Central memory CD4-positive, alpha-beta T cell (primary cell): Measurements from ENCODE around the gene PTPN9.
"Not testable (repeated sequence)": the region's sequence is repeated elsewhere in the genome, so short reads cannot be mapped to it uniquely, and the experiment has no call there.

ENCODE experiments used
- DNase-seq: peaks from one replicate; pipeline ENCODE4 v3.0.0; 2022

PTPN9 gene

DNA sequence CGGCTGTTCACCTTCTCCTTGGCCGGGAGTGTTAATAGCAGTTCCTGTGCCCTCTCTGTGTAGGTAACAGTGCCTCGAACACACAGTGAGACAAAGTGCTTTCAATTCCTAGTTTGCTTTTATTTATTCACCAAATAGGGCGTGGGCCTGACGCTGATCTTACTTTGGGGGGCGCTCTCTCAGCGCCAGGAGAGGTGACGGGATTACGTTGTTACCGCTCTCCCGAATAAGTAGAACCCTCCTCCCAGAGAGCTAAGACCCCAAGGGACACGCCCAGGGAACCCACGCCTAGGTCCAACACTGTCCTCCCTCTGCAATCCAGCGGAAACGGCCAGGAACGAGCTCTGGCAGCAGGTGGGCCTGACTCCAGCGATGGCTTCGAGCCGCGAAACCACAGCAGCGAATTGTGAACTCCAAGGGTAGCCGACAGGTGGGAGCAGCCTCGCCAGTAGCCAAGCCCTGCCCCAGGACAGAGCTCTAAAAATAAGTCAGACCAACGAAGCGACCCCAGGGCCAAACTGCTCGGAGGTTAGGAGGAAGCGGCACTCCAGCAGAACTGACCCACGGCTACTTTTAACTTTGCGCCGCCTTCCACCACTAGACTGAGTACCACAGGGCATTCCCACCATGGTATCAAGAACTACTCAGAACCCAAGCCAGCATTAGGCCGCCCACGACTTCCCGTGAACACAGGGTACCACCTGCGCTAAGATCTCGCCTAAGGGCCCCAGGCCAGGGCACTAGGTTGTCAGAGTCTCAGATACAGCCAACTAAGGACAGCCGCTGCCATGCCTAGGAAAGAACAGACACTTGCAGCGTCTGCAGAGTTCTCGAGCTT lies 126.0 kb downstream of the PTPN9 start:
- peak; percentile 25 for DNase-seq

DNA sequence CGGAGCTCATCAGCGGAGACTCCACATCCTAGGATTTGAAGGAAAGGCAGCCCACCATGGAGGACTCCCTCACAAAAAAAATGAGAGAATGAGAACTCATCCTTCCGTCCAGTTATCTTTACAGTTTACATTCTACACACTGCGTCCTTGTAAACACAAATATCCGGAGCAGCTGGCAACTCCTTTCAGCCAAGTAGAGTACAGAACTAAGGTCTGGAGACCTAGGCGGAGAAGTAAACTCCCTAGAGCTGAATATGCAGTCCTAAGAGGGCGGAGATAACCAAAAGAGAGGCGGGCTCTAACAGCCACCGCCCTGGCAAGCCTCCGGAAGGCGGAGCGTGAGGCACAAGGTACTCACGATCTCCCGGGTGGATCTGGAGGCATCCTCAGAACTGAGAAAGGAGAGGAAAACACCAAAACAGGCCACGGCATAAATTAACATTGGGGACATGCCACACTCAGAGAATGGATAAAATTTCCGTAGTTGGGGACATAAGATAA lies 126.7 kb downstream of the PTPN9 start:
- peak; percentile 78 for DNase-seq

DNA sequence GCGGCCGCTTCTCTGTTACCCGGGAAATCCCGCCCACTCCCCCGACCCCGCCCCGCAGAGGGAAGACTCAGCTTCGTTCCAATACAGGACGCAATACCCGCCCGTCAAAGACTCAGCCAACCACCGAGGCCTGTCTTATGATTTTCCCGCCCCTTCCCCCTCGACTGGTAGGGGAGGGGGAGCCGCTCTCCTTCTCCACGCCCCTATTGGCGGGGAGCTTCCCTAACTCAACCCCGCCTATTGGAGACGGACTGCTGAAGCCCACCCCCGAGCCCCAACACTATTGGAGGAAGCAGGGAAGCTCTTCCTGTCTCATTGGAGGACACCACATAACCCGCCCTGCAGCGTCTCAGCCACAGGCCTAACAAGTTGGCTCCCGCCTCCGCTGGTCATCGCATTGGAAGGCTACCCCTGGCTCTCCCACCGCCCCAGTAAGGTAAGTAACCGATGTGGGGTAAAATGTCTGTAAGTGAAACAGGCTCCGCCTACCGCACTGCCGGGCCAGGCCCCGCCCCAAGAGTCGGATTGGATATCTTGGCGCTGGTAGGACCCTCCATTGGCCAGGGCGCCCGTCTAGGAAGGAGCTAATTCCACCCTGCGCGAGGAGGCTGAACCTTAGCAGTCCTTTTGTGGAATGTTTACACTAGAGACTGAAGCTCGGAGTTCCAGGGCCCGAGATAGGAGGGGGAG lies 127.3 kb downstream of the PTPN9 start, which contains the start of gene SIN3A:
SIN3A (minus strand) TSS at position 17 of the 690 bp plus-strand sequence. CDS start 21,315 bp downstream, outside the sequence.
- peak; percentile 99 for DNase-seq

DNA sequence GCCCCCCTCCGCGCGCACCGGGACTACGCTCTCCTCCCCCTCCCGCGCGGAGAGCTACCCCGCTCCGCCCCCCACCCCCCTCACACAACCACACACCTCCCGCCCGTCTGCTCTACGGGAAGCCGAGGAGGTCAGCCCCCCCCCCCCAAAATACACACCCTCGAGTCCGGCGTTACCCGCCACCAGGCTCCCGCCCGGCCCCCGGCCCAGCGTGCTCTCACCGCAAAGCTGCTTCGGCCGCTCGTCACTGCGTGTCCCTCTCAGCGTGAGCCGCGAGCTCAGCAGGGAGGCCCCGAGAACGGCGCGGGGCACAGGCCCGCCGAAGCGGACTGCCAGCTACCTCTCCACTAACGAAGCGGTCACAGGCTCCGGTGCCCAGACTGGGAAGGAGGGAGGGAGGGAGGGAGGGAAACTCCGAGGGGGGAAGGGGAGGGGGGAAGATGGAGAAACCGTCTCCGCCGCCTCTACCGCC lies 127.9 kb downstream of the PTPN9 start:
- no peak for DNase-seq

DNA sequence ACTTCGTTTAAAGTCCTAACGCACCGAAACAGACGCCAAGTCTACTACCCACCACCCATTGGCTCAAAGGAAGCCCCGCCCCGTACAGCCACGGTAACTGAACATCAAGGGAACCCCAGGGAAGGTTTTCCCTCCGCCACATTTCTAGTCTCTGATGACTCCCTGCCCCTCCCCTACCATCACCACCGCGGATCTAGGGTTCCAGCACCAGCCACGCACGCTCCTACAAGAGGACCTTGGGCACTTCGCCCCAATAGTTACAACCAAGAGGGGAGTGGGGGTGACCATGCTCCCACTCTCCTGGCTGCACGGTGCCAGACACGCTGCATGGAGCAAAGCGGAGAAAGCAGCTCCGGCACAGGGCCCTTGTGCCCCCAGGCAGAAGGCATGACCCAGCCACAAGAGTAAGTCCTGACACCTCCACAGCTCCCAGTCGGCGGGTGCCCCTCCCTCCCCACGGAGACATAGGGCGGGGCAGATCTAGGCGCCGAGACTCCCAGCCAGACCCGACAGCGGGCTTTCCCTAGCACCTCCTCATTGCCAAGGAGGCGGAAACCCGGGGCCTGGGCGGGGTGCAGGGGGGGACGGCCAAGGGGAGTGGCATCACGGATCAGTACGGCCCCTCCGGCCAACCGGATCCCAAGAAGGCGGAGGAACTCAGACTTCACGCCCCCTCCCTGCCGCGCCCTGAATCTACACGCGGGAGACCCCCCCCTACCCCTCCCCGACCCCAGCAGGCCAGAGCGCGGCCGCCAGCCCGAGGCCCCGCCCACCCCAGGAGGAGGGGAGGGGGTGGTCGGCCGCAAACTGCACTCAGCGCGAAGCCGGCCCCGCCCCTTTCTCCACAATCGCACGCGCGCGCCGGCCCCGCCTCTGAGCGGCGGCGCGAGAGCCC lies 128.6 kb downstream of the PTPN9 start:
- DNase-seq: peak; percentile 93

DNA sequence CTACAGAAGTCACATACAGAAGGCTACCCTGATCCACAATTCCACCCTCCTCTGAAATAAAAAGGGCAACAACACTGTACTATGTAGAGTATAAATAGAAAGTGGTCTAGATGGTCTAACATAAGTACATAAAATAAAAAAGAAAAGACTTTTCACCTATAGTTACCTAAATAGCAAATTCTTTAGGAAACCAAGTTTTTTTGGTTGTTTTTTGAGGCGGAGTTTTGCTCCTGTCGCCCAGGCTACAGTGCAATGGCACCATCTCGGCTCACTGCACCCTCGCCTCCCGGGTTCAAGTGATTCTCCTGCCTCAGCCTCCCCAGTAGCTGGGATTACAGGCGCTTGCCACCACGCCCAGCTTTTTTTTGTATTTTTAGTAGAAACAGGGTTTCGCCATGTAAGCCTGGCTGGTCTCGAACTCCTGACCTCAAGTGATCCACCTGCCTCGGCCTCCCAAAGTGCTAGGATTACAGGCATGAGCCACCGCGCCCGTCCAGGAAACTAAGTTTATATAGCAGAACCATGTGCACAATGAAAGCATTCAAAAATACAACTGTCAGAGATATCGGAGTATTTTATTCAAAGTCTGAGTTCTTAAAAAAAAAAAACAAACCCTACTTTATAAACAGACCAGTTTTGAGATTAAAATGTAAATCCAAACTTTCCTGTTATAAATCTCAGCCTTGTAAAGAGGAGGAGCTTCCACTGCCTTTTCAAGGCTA lies 129.4 kb downstream of the PTPN9 start:
- DNase-seq: no peak

DNA sequence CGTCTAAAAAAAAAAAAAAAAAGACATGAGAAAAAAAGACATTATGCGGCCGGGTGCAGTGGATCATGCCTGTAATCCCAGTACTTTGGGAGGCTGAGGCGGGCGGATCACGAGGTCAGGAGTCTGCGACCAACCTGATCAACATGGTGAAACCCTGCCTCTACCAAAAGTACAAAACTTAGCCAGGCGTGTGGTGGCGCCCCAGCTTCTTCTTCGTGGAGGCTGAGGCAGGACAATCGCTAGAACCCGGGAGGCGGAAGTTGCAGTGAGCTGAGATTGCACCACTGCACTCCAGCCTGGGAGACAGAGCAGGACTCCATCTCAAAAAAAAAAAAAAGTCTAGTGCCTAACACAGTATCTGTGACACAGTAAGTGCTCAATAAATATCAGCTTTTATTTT lies 130.9 kb downstream of the PTPN9 start:
- not testable (repeated sequence) for DNase-seq

DNA sequence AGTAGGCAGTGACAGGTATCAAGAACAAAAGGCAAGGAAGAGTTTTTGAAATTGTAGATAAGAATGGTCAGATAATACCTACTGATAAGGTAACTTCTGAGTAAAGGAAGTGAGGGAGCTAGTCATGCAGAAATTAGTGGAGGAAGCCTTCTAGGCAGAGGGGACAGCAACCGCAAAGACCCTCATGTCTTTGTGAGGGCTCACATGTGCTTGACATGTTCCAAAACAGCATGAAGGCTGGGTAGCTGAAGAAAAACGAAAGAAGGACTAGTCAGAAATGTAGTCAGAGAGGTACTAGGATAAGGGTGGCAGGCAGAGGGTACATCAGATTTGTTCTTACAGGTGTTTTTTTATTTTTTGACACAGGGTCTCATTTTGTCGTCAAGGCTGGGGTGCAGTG lies 133.0 kb downstream of the PTPN9 start:
- DNase-seq: peak; percentile 9

DNA sequence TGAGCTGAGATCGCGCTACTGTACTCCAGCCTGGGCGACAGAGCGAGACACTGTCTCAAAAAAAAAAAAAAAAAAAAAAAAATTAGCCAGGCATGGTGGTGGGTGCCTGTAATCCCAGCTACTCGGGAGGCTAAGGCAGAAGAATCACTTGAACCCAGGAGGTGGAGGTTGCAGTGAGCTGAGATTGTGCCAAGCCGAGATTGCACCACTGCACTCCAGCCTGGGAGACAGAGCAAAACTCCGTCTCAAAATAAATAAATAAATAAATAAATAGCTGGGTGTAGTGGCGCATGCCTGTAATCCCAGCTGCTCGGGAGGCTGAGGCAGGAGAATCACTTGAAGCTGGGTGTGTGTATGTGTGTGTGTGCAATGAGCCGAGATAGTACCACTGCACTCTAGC lies 133.8 kb downstream of the PTPN9 start:
- DNase-seq: not testable (repeated sequence)

DNA sequence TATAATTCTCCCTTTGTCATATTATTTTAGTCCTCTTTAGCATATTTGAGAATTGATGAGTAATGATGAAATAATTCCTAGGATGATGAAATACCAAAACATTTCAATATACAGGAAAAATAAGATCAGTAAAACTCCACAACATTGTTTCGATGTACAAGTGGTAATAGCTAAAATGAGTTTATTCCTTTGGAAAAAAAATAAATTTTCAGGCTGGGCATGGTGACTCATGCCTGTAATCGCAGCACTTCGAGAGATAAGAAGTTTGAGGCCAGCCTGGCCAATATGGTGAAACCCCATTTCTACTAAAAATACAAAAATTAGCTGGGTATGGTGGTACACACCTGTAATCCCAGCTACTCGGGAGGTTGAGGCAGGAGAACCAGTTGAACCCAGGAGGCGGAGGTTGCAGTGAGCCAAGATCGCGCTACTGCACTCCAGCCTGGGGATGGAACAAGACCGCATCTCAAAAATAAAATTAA lies 135.1 kb downstream of the PTPN9 start:
- DNase-seq: not testable (repeated sequence)

DNA sequence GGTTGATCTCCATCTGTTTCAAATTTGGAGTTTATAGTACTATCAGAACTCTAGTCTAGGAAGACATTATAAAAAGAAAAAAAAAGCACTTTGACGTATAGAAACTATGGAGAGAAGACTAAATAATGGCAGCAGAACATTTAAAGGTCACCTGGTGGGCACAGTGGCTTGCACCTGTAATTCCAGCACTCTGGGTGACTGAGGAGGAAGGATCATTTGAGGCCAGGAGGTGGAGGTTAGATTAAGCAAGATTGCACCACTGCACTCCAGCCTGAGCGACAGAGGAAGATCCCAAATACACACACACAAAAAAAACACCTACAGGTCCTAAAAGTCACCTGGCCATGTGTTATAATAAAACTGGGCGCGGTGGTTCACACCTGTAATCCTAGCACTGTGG lies 141.4 kb downstream of the PTPN9 start:
- no peak for DNase-seq

DNA sequence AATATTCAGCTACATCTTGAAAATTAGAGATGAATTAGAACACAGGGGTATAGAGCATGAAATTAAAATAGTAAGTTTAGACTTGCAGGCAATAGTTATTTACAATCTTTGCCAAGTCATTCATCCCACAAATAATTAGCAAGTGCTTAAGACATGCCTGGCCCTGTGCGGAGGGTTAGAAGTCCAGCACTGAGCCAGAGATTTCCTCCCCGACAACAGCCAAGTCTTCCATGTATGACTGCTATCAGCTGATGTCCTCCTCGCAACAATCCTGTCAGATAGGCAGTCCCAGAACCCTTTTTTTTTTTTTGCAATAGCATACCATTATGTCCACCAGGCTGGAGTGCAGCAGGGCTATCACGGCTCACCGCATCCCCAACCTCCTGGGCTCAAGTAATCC lies 142.2 kb downstream of the PTPN9 start:
- DNase-seq: no peak

DNA sequence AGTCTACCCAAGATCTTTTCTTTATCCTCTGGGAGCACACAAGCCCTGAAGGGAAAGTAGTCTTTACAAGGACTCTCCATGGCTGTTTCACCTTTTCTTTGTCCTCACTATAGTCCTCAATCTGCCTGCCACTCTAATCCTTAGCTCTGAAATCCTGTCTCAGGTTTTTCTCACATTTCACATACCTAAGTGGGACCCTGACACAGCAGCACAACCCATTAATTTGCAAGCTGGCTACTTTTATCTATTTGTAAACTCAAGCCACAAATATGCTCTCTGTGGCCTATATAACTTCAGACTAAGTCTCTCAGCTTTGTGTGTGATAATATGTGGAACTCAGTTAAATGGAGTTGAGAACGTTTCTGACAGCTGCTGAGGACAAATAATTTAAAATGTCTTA lies 147.4 kb downstream of the PTPN9 start:
- DNase-seq: no peak

DNA sequence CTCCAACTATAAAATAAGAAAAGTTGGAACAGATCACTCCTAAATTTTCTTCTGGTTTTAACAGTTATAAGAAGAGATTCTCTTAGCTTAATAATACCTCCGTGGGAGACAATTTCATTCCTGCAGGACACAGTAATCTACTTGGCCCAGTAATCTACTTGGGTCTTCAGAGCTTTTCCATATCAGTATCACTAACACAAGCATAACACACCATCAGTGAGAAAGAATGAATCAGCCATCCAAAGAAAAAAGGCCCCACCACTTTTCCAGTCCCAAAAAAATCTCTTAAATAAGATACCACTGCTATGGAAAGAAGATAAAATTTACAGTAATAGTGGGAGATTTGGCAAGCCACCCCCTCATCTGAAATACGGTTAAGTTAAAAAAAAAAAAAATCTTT lies 147.8 kb downstream of the PTPN9 start:
- DNase-seq: no peak

DNA sequence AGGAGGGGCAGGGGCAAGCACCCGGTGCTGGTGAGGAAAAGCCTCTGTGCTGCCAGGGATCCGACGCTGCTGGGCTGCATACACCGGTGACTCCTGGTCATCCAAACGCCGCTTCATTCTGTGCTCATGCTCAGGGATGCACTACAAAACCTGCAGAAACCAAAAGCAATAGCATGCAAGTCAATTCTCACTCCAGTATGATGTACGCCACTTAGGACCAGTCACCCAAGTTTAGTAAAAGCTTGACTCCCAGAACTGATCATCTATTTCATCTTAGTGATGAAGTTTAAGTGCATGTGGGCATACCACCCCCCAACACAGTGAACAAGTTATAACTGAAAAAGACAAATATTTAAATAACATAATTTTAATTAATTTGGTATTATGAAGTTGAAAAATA lies 148.9 kb downstream of the PTPN9 start:
- DNase-seq: no peak

DNA sequence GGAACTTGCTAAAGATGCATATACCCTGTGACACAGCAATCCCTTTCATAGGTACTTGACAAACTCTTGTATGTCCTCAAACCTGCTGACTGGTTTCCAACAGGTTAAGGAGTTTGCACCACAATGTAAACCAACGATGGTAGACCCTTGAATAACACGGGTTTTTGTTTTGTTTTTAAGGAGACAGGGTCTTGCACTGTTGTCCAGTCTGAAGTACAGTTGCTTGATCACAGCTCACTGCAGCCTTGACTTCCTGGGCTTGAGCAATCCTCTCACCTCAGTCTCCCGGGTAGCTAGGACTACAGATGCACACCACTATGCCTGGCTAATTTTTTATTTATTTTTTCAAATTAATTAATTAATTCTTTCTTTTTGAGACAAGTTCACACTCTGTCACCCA lies 151.0 kb downstream of the PTPN9 start:
- no peak for DNase-seq

DNA sequence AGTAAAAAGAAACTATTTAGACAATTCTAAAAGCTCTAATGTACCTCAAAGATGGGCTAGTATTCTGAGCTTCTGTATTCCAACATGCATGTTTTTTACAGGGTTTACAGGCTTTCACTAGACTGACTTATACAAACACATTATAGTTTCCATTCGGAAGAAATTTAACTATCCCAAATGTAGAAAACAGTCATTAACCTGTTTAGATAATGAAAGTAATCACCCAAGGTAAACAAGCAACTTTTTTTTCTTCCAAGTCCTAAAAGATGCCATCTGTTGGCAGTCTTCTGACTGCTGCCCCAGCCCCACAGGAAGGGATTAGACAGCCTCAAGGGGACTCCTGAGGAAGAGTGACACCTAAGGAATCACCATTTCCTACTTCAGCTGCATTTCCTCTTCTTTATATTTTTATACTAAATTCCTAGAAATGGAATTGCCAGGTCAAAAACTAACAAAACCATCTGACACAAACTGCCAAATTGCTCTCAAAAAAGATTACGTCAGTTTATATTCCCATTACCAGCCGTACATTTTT lies 153.1 kb downstream of the PTPN9 start:
- no peak for DNase-seq

DNA sequence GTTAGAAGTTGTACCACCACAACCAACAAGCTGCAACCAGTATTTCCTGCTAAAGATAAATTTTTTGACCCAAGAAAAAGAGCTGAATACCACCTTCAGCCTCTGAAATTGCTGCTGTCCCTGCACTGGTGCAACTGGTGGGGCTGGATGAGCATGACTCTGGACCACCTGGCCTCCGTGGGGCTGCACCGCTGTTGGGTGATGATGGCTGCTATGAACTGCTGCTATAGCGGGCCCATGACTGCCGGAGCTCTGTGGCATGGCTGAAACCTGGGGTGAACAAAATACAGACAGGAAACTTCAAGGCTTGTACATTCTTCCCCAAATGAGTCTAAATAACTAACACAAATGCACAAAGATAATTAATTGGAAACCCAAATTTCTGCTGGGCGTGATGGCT lies 156.6 kb downstream of the PTPN9 start:
- DNase-seq: no peak

DNA sequence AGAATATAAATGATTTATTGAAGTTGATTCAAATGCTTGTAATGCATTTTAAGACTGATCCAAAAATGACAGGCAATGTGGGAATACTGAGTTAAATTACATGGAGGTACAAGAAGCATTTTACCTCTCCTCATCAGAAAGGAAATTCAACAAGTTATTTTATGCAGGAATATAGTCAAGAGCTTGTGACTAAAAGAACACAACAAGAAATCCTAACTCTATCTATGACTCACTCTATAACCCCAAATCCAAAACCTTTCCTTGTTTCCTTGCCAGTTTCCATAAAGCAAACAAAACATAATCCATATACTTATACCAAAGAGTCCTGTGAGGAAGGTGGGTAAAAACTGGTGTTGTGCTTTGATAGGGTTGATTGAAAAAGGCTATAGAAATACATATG lies 158.4 kb downstream of the PTPN9 start:
- no peak for DNase-seq

DNA sequence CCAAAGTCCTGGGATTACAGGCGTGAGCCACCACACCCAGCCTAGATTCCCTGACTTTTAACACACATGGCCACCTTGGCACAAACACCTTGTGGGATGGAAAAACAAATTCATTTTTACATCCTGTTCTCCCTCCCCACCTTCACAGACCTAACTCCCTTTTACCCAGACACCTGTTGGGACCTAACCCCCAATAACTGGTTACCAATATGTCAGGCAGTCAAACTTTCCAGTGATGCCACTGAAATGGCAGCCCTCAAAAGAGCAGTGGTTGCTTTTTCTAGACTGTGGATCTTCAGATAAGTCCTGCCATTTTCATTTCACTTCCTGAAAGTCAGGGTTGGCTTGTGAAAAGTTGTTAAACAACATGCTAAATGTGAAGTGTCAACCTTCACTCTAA lies 162.5 kb downstream of the PTPN9 start:
- no peak for DNase-seq
